ENCODE data around the gene BPGM. TPM values are rescaled to one million over a fixed set of nuclear protein-coding genes. Genes with fewer than 3 reads are reported as not detected.

Gene BPGM
- total RNA-seq, 1 donor from 2014 or later: 37.4 TPM

DNA sequence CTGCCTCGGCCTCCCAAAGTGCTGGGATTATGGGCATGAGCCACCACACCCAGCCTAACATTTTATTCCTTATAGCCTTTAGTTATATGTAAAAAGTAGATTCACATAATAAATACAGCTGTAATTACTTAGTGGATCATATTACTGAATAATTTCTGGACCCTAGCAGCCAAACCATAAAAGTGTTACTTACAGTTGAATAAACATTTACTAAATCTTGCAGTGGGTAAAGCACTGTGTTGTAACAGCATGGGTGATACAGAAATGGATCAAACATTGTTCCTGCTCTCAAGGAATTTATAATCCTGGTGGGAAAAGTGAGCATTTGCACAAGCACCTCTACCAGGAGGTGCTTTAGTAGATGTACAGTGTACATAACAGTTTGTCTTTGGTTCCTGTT, 25.0 kb downstream of the BPGM start:
- no peak overlapping the region for H3K4me3 Mint-ChIP-seq (ENCODE audit: unreplicated experiment)
- peaks cover 21% of the 10 kb centered on the region for H3K4me1 Mint-ChIP-seq (ENCODE audit: low read depth, unreplicated experiment)
- peaks cover 16% of the 10 kb centered on the region for H3K79me2 ChIP-seq (ENCODE audit: insufficient read depth, low read length)
- no peaks in the 10 kb centered on the region for H4K20me1 ChIP-seq (ENCODE audit: insufficient read depth, low read length)
- H3K27me3 ChIP-seq (ENCODE audit: insufficient read depth, low read length): no peaks in the 10 kb centered on the region
- peaks cover 3% of the 10 kb centered on the region for H3K36me3 Mint-ChIP-seq (ENCODE audit: low read depth, unreplicated experiment)
- no peak overlapping the region for H3K4me2 ChIP-seq (ENCODE audit: low read length)
- H3K9ac ChIP-seq (ENCODE audit: low read length): no peak overlapping the region
- no peak overlapping the region for H3K27ac ChIP-seq (ENCODE audit: low read depth, low read length)
- H2AFZ ChIP-seq (ENCODE audit: low read depth, low read length): no peak overlapping the region
- peaks cover 17% of the 10 kb centered on the region for H3K4me1 ChIP-seq (ENCODE audit: insufficient read depth, low read length)
- no peaks in the 10 kb centered on the region for H3K27me3 Mint-ChIP-seq (ENCODE audit: low read depth, unreplicated experiment)
- peaks cover under 1% of the 10 kb centered on the region for H3K36me3 ChIP-seq (ENCODE audit: insufficient read depth, low read length)
- no peak overlapping the region for H3K27ac Mint-ChIP-seq (ENCODE audit: unreplicated experiment)
- no peak for DNase-seq (ENCODE audit: low read depth)
- TF ChIP-seq EZH2 (IDR thresholded peaks at IDR 0.05; ENCODE audit: insufficient read depth, low read length): no peak
- TF ChIP-seq, protein P1, sequence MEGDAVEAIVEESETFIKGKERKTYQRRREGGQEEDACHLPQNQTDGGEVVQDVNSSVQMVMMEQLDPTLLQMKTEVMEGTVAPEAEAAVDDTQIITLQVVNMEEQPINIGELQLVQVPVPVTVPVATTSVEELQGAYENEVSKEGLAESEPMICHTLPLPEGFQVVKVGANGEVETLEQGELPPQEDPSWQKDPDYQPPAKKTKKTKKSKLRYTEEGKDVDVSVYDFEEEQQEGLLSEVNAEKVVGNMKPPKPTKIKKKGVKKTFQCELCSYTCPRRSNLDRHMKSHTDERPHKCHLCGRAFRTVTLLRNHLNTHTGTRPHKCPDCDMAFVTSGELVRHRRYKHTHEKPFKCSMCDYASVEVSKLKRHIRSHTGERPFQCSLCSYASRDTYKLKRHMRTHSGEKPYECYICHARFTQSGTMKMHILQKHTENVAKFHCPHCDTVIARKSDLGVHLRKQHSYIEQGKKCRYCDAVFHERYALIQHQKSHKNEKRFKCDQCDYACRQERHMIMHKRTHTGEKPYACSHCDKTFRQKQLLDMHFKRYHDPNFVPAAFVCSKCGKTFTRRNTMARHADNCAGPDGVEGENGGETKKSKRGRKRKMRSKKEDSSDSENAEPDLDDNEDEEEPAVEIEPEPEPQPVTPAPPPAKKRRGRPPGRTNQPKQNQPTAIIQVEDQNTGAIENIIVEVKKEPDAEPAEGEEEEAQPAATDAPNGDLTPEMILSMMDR (IDR thresholded peaks at IDR 0.05; ENCODE audit: insufficient read depth, low read depth, low read length): no peak
- H3K9me3 ChIP-seq (ENCODE audit: insufficient read depth, low read depth, low read length): no peaks in the 10 kb centered on the region
- H3K9me3 Mint-ChIP-seq (ENCODE audit: unreplicated experiment): peaks cover 3% of the 10 kb centered on the region
- peak; percentile 9 for FAIRE-seq
- H3K4me3 ChIP-seq (ENCODE audit: insufficient read depth, low read depth, low read length): no peak overlapping the region

DNA sequence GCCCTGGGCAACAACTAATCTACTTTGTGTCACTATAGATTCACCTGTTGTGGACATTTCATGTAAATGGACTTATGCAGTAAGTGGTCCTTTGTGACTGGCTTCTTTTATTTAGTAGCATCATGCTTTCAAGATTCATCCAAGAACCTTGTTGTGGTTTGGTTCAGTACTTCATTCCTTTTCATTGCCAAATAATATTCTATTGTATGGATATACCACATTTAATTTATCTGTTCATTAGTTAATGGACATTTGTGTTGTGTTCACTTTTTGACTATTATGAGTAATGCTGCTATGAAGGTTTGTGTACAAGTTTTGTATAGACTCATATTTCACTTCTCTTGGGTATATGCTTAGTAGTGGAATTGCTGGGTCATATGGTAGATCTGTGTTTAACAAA, 27.8 kb downstream of the BPGM start:
- Mint-ChIP-seq H3K36me3 (ENCODE audit: low read depth, unreplicated experiment) (no peaks in the 10 kb centered on the region), H3K4me3 (ENCODE audit: unreplicated experiment) (no peak overlapping the region), H3K9me3 (ENCODE audit: unreplicated experiment) (peaks cover 3% of the 10 kb centered on the region), H3K27me3 (ENCODE audit: low read depth, unreplicated experiment) (no peaks in the 10 kb centered on the region), H3K4me1 (ENCODE audit: low read depth, unreplicated experiment) (peaks cover 36% of the 10 kb centered on the region), H3K27ac (ENCODE audit: unreplicated experiment) (no peak overlapping the region)
- Histone ChIP-seq H3K36me3 (ENCODE audit: insufficient read depth, low read length) (no peaks in the 10 kb centered on the region), H3K27me3 (ENCODE audit: insufficient read depth, low read length) (no peaks in the 10 kb centered on the region), H3K4me3 (ENCODE audit: insufficient read depth, low read depth, low read length) (no peak overlapping the region), H3K27ac (ENCODE audit: low read depth, low read length) (no peak overlapping the region), H3K4me1 (ENCODE audit: insufficient read depth, low read length) (peaks cover 9% of the 10 kb centered on the region), H3K9me3 (ENCODE audit: insufficient read depth, low read depth, low read length) (no peaks in the 10 kb centered on the region), H4K20me1 (ENCODE audit: insufficient read depth, low read length) (no peaks in the 10 kb centered on the region), H2AFZ (ENCODE audit: low read depth, low read length) (no peak overlapping the region), H3K79me2 (ENCODE audit: insufficient read depth, low read length) (peaks cover 11% of the 10 kb centered on the region), H3K9ac (ENCODE audit: low read length) (no peak overlapping the region), H3K4me2 (ENCODE audit: low read length) (no peak overlapping the region)
- no peak for DNase-seq (ENCODE audit: low read depth)
- FAIRE-seq: no peak
- TF ChIP-seq, protein P1 (IDR thresholded peaks at IDR 0.05; ENCODE audit: insufficient read depth, low read depth, low read length): no peak
- TF ChIP-seq EZH2 (IDR thresholded peaks at IDR 0.05; ENCODE audit: insufficient read depth, low read length): no peak

DNA sequence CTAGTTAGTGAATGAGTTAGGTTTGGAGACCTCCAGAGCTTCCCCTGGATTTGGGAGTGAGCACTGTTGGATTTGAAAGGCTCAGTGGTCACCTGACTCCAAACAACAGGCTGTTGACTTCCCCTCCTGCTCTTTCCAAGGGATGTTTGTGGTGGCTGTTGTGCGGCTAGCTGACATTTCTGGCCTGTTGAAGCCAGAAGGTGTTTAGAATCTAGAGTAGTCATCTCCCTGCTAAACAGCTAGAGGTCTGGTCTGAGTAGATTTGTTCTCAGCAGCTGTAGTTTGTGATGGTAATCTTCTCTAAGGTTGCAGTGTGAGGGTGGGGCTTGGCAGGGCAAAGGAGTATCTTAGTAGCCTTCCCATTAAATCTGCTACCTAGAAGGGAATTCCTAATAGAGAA, 30.1 kb downstream of the BPGM start:
- Mint-ChIP-seq H3K27me3 (ENCODE audit: low read depth, unreplicated experiment) (no peaks in the 10 kb centered on the region), H3K4me3 (ENCODE audit: unreplicated experiment) (no peak overlapping the region), H3K27ac (ENCODE audit: unreplicated experiment) (no peak overlapping the region), H3K9me3 (ENCODE audit: unreplicated experiment) (peaks cover 3% of the 10 kb centered on the region), H3K4me1 (ENCODE audit: low read depth, unreplicated experiment) (peaks cover 22% of the 10 kb centered on the region), H3K36me3 (ENCODE audit: low read depth, unreplicated experiment) (peaks cover 5% of the 10 kb centered on the region)
- no peak overlapping the region for H3K27ac ChIP-seq (ENCODE audit: low read depth, low read length)
- peaks cover 3% of the 10 kb centered on the region for H3K36me3 ChIP-seq (ENCODE audit: insufficient read depth, low read length)
- TF ChIP-seq, protein P1 (IDR thresholded peaks at IDR 0.05; ENCODE audit: insufficient read depth, low read depth, low read length): no peak
- no peak for TF ChIP-seq EZH2 (IDR thresholded peaks at IDR 0.05; ENCODE audit: insufficient read depth, low read length)
- H3K9me3 ChIP-seq (ENCODE audit: insufficient read depth, low read depth, low read length): no peaks in the 10 kb centered on the region
- no peak overlapping the region for H2AFZ ChIP-seq (ENCODE audit: low read depth, low read length)
- no peaks in the 10 kb centered on the region for H3K27me3 ChIP-seq (ENCODE audit: insufficient read depth, low read length)
- no peaks in the 10 kb centered on the region for H3K4me1 ChIP-seq (ENCODE audit: insufficient read depth, low read length)
- H3K79me2 ChIP-seq (ENCODE audit: insufficient read depth, low read length): peaks cover 11% of the 10 kb centered on the region
- no peak overlapping the region for H3K4me2 ChIP-seq (ENCODE audit: low read length)
- no peak overlapping the region for H3K4me3 ChIP-seq (ENCODE audit: insufficient read depth, low read depth, low read length)
- DNase-seq (ENCODE audit: low read depth) (no peak), FAIRE-seq (no peak)
- H3K9ac ChIP-seq (ENCODE audit: low read length): no peak overlapping the region
- no peaks in the 10 kb centered on the region for H4K20me1 ChIP-seq (ENCODE audit: insufficient read depth, low read length)
